Measurements from ENCODE around the gene SPRTN.

- TF ChIP-seq REST (IDR thresholded peaks at IDR 0.05) (no peak), YY1 (IDR thresholded peaks at IDR 0.05) (no peak)
Observed at GRCh38 chr1:231351816-231352215, 13.7 kb downstream of the SPRTN start.
